Mesendoderm (in vitro differentiated cells): Measurements from ENCODE around the gene BSG. TPM values are rescaled to one million over a fixed set of nuclear protein-coding genes. Genes with fewer than 3 reads are reported as not detected.

Source experiments
- DNase-seq: peaks from one replicate; pipeline ENCODE4 v3.0.0; 2013
- H2AK5ac ChIP-seq: 2 replicates; pipeline ENCODE4 v1.6.1; 2013; ENCODE audit warnings: low read length, inconsistent platforms
- H2BK120ac ChIP-seq: 2 replicates; pipeline ENCODE4 v1.6.1; 2013; ENCODE audit warnings: low read depth, mild to moderate bottlenecking, low read length, moderate library complexity, mixed read lengths
- H2BK15ac ChIP-seq: replicated peaks from 2 replicates; pipeline ENCODE4 v1.6.1; 2013; ENCODE audit warnings: low read depth, mild to moderate bottlenecking, moderate library complexity
- H2BK5ac ChIP-seq: 2 replicates; pipeline ENCODE4 v1.6.1; 2013; ENCODE audit warnings: low read length, inconsistent platforms
- H3K18ac ChIP-seq: 2 replicates; pipeline ENCODE4 v1.6.1; 2013; ENCODE audit warnings: mild to moderate bottlenecking, low read length, mixed read lengths
- H3K23ac ChIP-seq: one replicate; pipeline ENCODE4 v1.6.1; 2013; ENCODE audit warnings: low read length
- H3K27ac ChIP-seq: 2 replicates; pipeline ENCODE4 v1.5.1; 2013; ENCODE audit warnings: low read depth, mild to moderate bottlenecking, inconsistent platforms, low read length, moderate library complexity
- H3K27me3 ChIP-seq: 2 replicates; pipeline ENCODE4 v1.6.1; 2013; ENCODE audit warnings: low read length, control low read depth, mild to moderate bottlenecking, inconsistent platforms; ENCODE audit not compliant: insufficient read depth, poor library complexity
- H3K36me3 ChIP-seq: 2 replicates; pipeline ENCODE4 v1.6.1; 2013; ENCODE audit warnings: low read length, inconsistent platforms; ENCODE audit not compliant: control insufficient read depth, insufficient read depth
- H3K4ac ChIP-seq: one replicate; pipeline ENCODE4 v1.6.1; 2013; ENCODE audit warnings: low read depth, mild to moderate bottlenecking, low read length, moderate library complexity
- H3K4me1 ChIP-seq: 2 replicates; pipeline ENCODE4 v1.6.1; 2013; ENCODE audit warnings: low read depth, low read length, inconsistent platforms; ENCODE audit not compliant: control insufficient read depth
- H3K4me2 ChIP-seq: 2 replicates; pipeline ENCODE4 v1.6.1; 2013; ENCODE audit warnings: low read length
- H3K4me3 ChIP-seq: 2 replicates; pipeline ENCODE4 v1.5.1; 2013; ENCODE audit warnings: mild to moderate bottlenecking, low read length
- H3K56ac ChIP-seq: one replicate; pipeline ENCODE4 v1.6.1; 2013; ENCODE audit warnings: low read length
- H3K79me1 ChIP-seq: 2 replicates; pipeline ENCODE4 v1.6.1; 2013; ENCODE audit warnings: low read length, inconsistent platforms
- H3K79me2 ChIP-seq: 2 replicates; pipeline ENCODE4 v1.6.1; 2013; ENCODE audit warnings: mild to moderate bottlenecking, low read length; ENCODE audit not compliant: control insufficient read depth, insufficient read depth
- H3K9ac ChIP-seq: 2 replicates; pipeline ENCODE4 v1.6.1; 2013; ENCODE audit warnings: low read length, inconsistent platforms
- H4K5ac ChIP-seq: one replicate; pipeline ENCODE4 v1.6.1; 2013; ENCODE audit warnings: low read length
- H4K8ac ChIP-seq: one replicate; pipeline ENCODE4 v1.6.1; 2013; ENCODE audit warnings: low read depth, mild to moderate bottlenecking, control low read depth, low read length, moderate library complexity
- WGBS: extraction: QIAGEN DNeasy Blood & Tissue Kit; methylation state at CpG from one replicate; pipeline ENCODE4 v1.1.7; 2013; ENCODE audit warnings: low lambda C conversion rate, missing lambda C conversion rate; ENCODE audit not compliant: insufficient coverage; ENCODE audit errors: extremely low coverage; 5-methylcytosine and 5-hydroxymethylcytosine counted together
- polyA plus RNA-seq, 2 experiments: library from polyadenylated mRNA; stranded (reverse); fragments of 200-250 nt; gene quantifications; one replicate each; pipeline ENCODE4 v1.2.3, GENCODE V29; 2013

BSG gene
- 492 TPM for polyA plus RNA-seq (2013, experiment 1 of 2)
- polyA plus RNA-seq (2013, experiment 2 of 2), result 502 TPM

DNA sequence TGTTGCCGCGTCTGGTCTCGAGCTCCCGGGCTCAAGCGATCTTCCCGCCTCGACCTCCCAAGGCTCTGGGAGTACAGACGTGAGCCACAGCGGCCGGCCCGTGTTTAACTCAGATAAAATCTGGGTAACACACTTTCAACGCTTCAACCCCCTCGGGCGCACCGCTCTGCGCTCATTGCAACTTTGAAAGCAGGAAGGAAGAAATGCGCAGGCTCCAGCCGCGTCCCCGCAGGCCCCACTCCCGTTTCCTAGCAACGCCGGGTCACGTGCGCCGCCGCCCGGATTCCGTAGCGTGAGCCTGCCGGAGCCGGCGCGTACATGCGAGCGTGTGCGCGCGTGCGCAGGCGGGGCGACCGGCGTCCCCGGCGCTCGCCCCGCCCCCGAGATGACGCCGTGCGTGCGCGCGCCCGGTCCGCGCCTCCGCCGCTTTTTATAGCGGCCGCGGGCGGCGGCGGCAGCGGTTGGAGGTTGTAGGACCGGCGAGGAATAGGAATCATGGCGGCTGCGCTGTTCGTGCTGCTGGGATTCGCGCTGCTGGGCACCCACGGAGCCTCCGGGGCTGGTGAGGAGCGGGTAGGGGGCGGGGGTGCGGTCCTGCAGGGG, at the start of gene BSG:
Gene BSG (plus strand): TSS at position 457 of the 603 bp plus-strand sequence. CDS start 39 bp downstream, at position 496.
- peaks cover 44% of the 10 kb centered on the region for H3K79me2 ChIP-seq
- H3K4me2 ChIP-seq, result peak within 1 kb of the TSS; percentile 97
- no peak within 1 kb of the TSS for H2BK5ac ChIP-seq
- H2BK15ac ChIP-seq, result no peak within 1 kb of the TSS
- peak within 1 kb of the TSS; percentile 90 for H3K18ac ChIP-seq
- peak within 1 kb of the TSS; percentile 66 for H2AK5ac ChIP-seq
- peak; percentile 99 for DNase-seq
- H3K27me3 ChIP-seq, result no peaks in the 10 kb centered on the region
- no peak within 1 kb of the TSS for H2BK120ac ChIP-seq
- peak within 1 kb of the TSS; percentile 74 for H3K27ac ChIP-seq
- peak within 1 kb of the TSS; percentile 81 for H3K4ac ChIP-seq
- no peaks in the 10 kb centered on the region for H3K36me3 ChIP-seq
- peak within 1 kb of the TSS; percentile 82 for H4K8ac ChIP-seq
- H4K5ac ChIP-seq, result no peak within 1 kb of the TSS
- peaks cover 2% of the 10 kb centered on the region for H3K79me1 ChIP-seq
- no CpG with 5 or more reads among the region's 79 CpGs for WGBS
- peaks cover 5% of the 10 kb centered on the region for H3K4me1 ChIP-seq
- peak within 1 kb of the TSS; percentile 87 for H3K4me3 ChIP-seq
- peak within 1 kb of the TSS; percentile 89 for H3K23ac ChIP-seq
- H3K56ac ChIP-seq, result peak within 1 kb of the TSS; percentile 96
- H3K9ac ChIP-seq, result peak within 1 kb of the TSS; percentile 97

GRCh38 chr19:522726-523125, 49.7 kb upstream of the BSG start:
- no peaks in the 10 kb centered on the region for H3K4me1 ChIP-seq
- no peak for DNase-seq
- no peaks in the 10 kb centered on the region for H3K36me3 ChIP-seq
- no peak overlapping the region for H3K9ac ChIP-seq
- no peak overlapping the region for H2AK5ac ChIP-seq
- H3K79me2 ChIP-seq, result no peaks in the 10 kb centered on the region
- H3K79me1 ChIP-seq, result no peaks in the 10 kb centered on the region
- no peak overlapping the region for H3K56ac ChIP-seq
- H2BK5ac ChIP-seq, result no peak overlapping the region
- no peak overlapping the region for H3K27ac ChIP-seq
- no peak overlapping the region for H4K5ac ChIP-seq
- H4K8ac ChIP-seq, result no peak overlapping the region
- WGBS, result no CpG with 5 or more reads among the region's 12 CpGs
- H3K18ac ChIP-seq, result no peak overlapping the region
- no peak overlapping the region for H3K4me2 ChIP-seq
- H3K27me3 ChIP-seq, result no peaks in the 10 kb centered on the region
- H3K4ac ChIP-seq, result no peak overlapping the region
- no peak overlapping the region for H3K23ac ChIP-seq
- no peak overlapping the region for H3K4me3 ChIP-seq
- H2BK15ac ChIP-seq, result no peak overlapping the region
- H2BK120ac ChIP-seq, result no peak overlapping the region

DNA sequence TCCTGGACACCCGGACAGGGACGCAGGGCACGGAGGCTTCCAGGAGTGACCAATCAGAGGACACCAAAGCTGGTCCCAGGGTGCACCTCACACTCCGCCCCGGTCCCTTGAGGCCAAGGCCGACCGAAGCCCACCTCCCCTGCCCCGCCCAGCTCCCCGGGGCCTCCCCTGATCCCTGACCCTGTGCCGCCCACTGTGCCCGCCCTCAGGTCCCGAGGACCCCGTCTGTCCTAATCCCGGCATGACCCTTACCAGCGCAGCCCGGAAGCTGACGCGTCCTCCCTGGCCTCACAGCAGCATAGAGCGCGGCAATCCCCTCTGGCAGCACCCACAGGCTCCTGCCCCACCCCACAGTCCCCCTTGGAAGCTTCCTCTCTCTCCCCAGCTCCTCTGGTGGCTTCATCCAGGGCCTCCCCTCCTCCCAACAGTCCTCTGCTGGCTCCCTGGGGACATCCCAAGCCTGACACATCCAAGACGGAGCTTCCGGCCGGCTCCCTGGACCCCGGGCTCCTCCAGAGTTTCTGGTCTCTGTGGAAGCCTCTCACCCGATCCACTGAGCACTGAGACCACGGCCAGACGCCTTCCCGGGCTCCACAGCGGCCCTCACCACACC, 48.2 kb upstream of the BSG start:
- H4K8ac ChIP-seq, result no peak overlapping the region
- H3K36me3 ChIP-seq, result no peaks in the 10 kb centered on the region
- H3K4me1 ChIP-seq, result no peaks in the 10 kb centered on the region
- no peak overlapping the region for H3K18ac ChIP-seq
- H3K79me2 ChIP-seq, result no peaks in the 10 kb centered on the region
- H3K27me3 ChIP-seq, result no peaks in the 10 kb centered on the region
- no peak overlapping the region for H2AK5ac ChIP-seq
- H4K5ac ChIP-seq, result no peak overlapping the region
- no peak overlapping the region for H3K4ac ChIP-seq
- H3K4me2 ChIP-seq, result no peak overlapping the region
- no peak overlapping the region for H3K27ac ChIP-seq
- H2BK5ac ChIP-seq, result no peak overlapping the region
- H3K4me3 ChIP-seq, result no peak overlapping the region
- no peak overlapping the region for H3K23ac ChIP-seq
- WGBS, result no CpG with 5 or more reads among the region's 29 CpGs
- no peak overlapping the region for H3K9ac ChIP-seq
- H3K79me1 ChIP-seq, result no peaks in the 10 kb centered on the region
- no peak for DNase-seq
- H2BK15ac ChIP-seq, result no peak overlapping the region
- H3K56ac ChIP-seq, result no peak overlapping the region
- H2BK120ac ChIP-seq, result no peak overlapping the region

- Histone ChIP-seq H2BK5ac (no peak overlapping the region), H4K5ac (no peak overlapping the region), H3K4me3 (no peak overlapping the region), H3K79me2 (no peaks in the 10 kb centered on the region), H3K27me3 (no peaks in the 10 kb centered on the region), H2BK120ac (no peak overlapping the region), H2BK15ac (no peak overlapping the region), H4K8ac (no peak overlapping the region), H2AK5ac (no peak overlapping the region), H3K79me1 (no peaks in the 10 kb centered on the region), H3K56ac (peak overlapping the region; percentile 56), H3K9ac (no peak overlapping the region), H3K4me1 (no peaks in the 10 kb centered on the region), H3K23ac (no peak overlapping the region), H3K4me2 (no peak overlapping the region), H3K18ac (no peak overlapping the region), H3K27ac (no peak overlapping the region), H3K4ac (no peak overlapping the region), H3K36me3 (no peaks in the 10 kb centered on the region)
- WGBS, result no CpG with 5 or more reads among the region's 18 CpGs
- no peak for DNase-seq
These were observed 47.4 kb upstream of the BSG start for GRCh38 chr19:525029-525428.

DNA sequence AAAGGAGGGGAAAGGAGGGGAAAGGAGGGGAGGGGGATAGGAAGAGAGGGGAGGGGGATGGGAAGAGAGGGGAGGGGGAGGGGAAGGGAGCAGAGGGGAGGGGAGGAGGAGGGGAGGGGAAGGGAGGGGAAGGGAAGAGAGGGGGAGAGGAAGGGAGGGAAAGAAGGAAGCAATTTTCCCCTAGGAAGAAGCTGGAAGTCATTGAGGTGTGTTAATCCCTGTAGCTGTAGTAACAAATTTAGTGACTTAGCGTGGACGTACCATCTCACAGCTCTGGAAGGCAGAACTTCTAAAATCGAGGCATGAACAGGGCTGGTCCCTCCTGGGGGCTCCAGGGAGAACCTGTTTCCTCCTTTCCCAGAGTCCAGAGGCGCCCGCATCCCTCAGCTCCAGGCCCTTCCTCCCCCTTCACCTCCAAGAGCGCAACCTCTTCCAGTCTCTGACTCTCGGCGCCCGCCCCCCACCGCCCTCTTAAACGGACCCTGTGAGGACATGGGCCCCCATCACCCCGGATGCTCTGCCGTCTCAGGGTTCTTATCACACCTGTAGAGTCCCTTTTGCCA, 46.5 kb upstream of the BSG start:
- H4K5ac ChIP-seq, result no peak overlapping the region
- no peak overlapping the region for H3K27ac ChIP-seq
- H3K18ac ChIP-seq, result no peak overlapping the region
- H3K4me2 ChIP-seq, result no peak overlapping the region
- no peak overlapping the region for H3K56ac ChIP-seq
- WGBS, result no CpG with 5 or more reads among the region's 13 CpGs
- H3K27me3 ChIP-seq, result no peaks in the 10 kb centered on the region
- H3K79me1 ChIP-seq, result no peaks in the 10 kb centered on the region
- no peak overlapping the region for H3K23ac ChIP-seq
- no peaks in the 10 kb centered on the region for H3K79me2 ChIP-seq
- no peaks in the 10 kb centered on the region for H3K36me3 ChIP-seq
- H3K4me3 ChIP-seq, result no peak overlapping the region
- H2BK5ac ChIP-seq, result no peak overlapping the region
- no peaks in the 10 kb centered on the region for H3K4me1 ChIP-seq
- H2AK5ac ChIP-seq, result no peak overlapping the region
- no peak overlapping the region for H2BK120ac ChIP-seq
- no peak for DNase-seq
- no peak overlapping the region for H3K9ac ChIP-seq
- H3K4ac ChIP-seq, result no peak overlapping the region
- H2BK15ac ChIP-seq, result no peak overlapping the region
- H4K8ac ChIP-seq, result no peak overlapping the region
